Measurements from ENCODE around the gene RBMS3.

- TF ChIP-seq JAZF1 (CRISPR knock-in tag; IDR thresholded peaks at IDR 0.05) (no peak), CTCF (IDR thresholded peaks at IDR 0.05) (no peak), CREM (CRISPR knock-in tag; IDR thresholded peaks at IDR 0.05) (no peak), ATF6 (CRISPR knock-in tag; IDR thresholded peaks at IDR 0.05) (no peak), TEAD1 (CRISPR knock-in tag; IDR thresholded peaks at IDR 0.05) (no peak)
Observed at GRCh38 chr3:29924783-29925561, 644.1 kb downstream of the RBMS3 start.

Data from WTC11 (cell line).